ENCODE measurements around the gene E4F1.

E4F1 gene

GRCh38 chr16:2250652-2251295, 27.4 kb downstream of the E4F1 start:
- Histone ChIP-seq H3K36me3 (ENCODE audit: insufficient read depth, low read length) (peaks cover 73% of the 10 kb centered on the region), H3K9ac (ENCODE audit: low read depth, low read length) (no peak overlapping the region), H3K27me3 (ENCODE audit: insufficient read depth, low read length, poor library complexity) (no peaks in the 10 kb centered on the region), H2AFZ (ENCODE audit: low read depth, low read length) (no peak overlapping the region), H3K4me3 (ENCODE audit: low read depth in 1 of 2, low read length in 2 of 2) (no peak overlapping the region), H3K9me3 (ENCODE audit: insufficient read depth, low read length, severe bottlenecking) (no peaks in the 10 kb centered on the region), H4K20me1 (ENCODE audit: insufficient read depth, low read length) (peaks cover 19% of the 10 kb centered on the region), H3K27ac (ENCODE audit: low read length) (no peak overlapping the region), H3K4me2 (ENCODE audit: insufficient read depth, low read length) (no peak overlapping the region), H3K4me1 (ENCODE audit: insufficient read depth, low read length) (no peaks in the 10 kb centered on the region), H3K79me2 (ENCODE audit: insufficient read depth, low read length) (no peaks in the 10 kb centered on the region)
- no peak for TF ChIP-seq CTCF (IDR thresholded peaks at IDR 0.05; ENCODE audit: borderline replicate concordance, extremely low read depth, low read length, poor library complexity, severe bottlenecking)
- no peak for TF ChIP-seq EZH2 (IDR thresholded peaks at IDR 0.05; ENCODE audit: borderline replicate concordance, low read depth, low read length, severe bottlenecking)
- DNase-seq (no peak), ATAC-seq (ENCODE audit: insufficient read depth, low read depth) (no peak)

GRCh38 chr16:2251296-2252111, 28.1 kb downstream of the E4F1 start, which contains the start of gene ECI1:
ECI1 (minus strand) TSS chr16:2251587; CDS start chr16:2251566, 21 bp downstream.
- Histone ChIP-seq H3K4me3 (ENCODE audit: low read depth in 1 of 2, low read length in 2 of 2) (no peak within 1 kb of the TSS), H3K36me3 (ENCODE audit: insufficient read depth, low read length) (peaks cover 73% of the 10 kb centered on the region), H3K79me2 (ENCODE audit: insufficient read depth, low read length) (peaks cover 4% of the 10 kb centered on the region; the same call in 1 of the 2 replicates), H3K9me3 (ENCODE audit: insufficient read depth, low read length, severe bottlenecking) (no peaks in the 10 kb centered on the region), H3K27ac (ENCODE audit: low read length) (no peak within 1 kb of the TSS), H2AFZ (ENCODE audit: low read depth, low read length) (no peak within 1 kb of the TSS), H3K4me2 (ENCODE audit: insufficient read depth, low read length) (no peak within 1 kb of the TSS), H4K20me1 (ENCODE audit: insufficient read depth, low read length) (peaks cover 25% of the 10 kb centered on the region), H3K27me3 (ENCODE audit: insufficient read depth, low read length, poor library complexity) (no peaks in the 10 kb centered on the region), H3K9ac (ENCODE audit: low read depth, low read length) (no peak within 1 kb of the TSS), H3K4me1 (ENCODE audit: insufficient read depth, low read length) (no peaks in the 10 kb centered on the region)
- TF ChIP-seq CTCF (IDR thresholded peaks at IDR 0.05; ENCODE audit: borderline replicate concordance, extremely low read depth, low read length, poor library complexity, severe bottlenecking) (no peak), EZH2 (IDR thresholded peaks at IDR 0.05; ENCODE audit: borderline replicate concordance, low read depth, low read length, severe bottlenecking) (no peak)
- ATAC-seq (ENCODE audit: insufficient read depth, low read depth) (peak; percentile 33; the same call in 2 of the 3 replicates), DNase-seq (no peak)

GRCh38 chr16:2252806-2253148, 29.4 kb downstream of the E4F1 start:
- ATAC-seq (ENCODE audit: insufficient read depth, low read depth): no peak
- Histone ChIP-seq H3K27me3 (ENCODE audit: insufficient read depth, low read length, poor library complexity) (no peaks in the 10 kb centered on the region), H3K36me3 (ENCODE audit: insufficient read depth, low read length) (peaks cover 79% of the 10 kb centered on the region)

More at GRCh38 chr16:2252806-2253148, 29.4 kb downstream of the E4F1 start:
- Histone ChIP-seq H3K27ac (ENCODE audit: low read length) (no peak overlapping the region), H3K4me1 (ENCODE audit: insufficient read depth, low read length) (no peaks in the 10 kb centered on the region), H3K9me3 (ENCODE audit: insufficient read depth, low read length, severe bottlenecking) (no peaks in the 10 kb centered on the region), H4K20me1 (ENCODE audit: insufficient read depth, low read length) (peaks cover 35% of the 10 kb centered on the region), H3K79me2 (ENCODE audit: insufficient read depth, low read length) (peaks cover 17% of the 10 kb centered on the region), H3K4me2 (ENCODE audit: insufficient read depth, low read length) (no peak overlapping the region), H3K9ac (ENCODE audit: low read depth, low read length) (no peak overlapping the region), H3K4me3 (ENCODE audit: low read depth in 1 of 2, low read length in 2 of 2) (no peak overlapping the region), H2AFZ (ENCODE audit: low read depth, low read length) (no peak overlapping the region)
- TF ChIP-seq EZH2 (IDR thresholded peaks at IDR 0.05; ENCODE audit: borderline replicate concordance, low read depth, low read length, severe bottlenecking) (no peak), CTCF (IDR thresholded peaks at IDR 0.05; ENCODE audit: borderline replicate concordance, extremely low read depth, low read length, poor library complexity, severe bottlenecking) (no peak)
- DNase-seq: no peak
